ENCODE measurements around the gene CSF3. TPM values are rescaled to one million over a fixed set of nuclear protein-coding genes. Genes with fewer than 3 reads are reported as not detected.

Gene CSF3
- total RNA-seq: not detected in 2 replicates
- long read RNA-seq: 0 reads

- H3K9me3 Mint-ChIP-seq (ENCODE audit: unreplicated experiment): no peaks in the 10 kb centered on the region
- H3K36me3 Mint-ChIP-seq (ENCODE audit: unreplicated experiment): peaks cover 13% of the 10 kb centered on the region
- H3K27ac Mint-ChIP-seq (ENCODE audit: unreplicated experiment): no peak within 1 kb of the TSS
- peaks cover 13% of the 10 kb centered on the region for H3K4me1 Mint-ChIP-seq (ENCODE audit: unreplicated experiment)
- TF ChIP-seq CTCF (IDR thresholded peaks at IDR 0.05): no peak
- H3K27me3 Mint-ChIP-seq (ENCODE audit: unreplicated experiment): no peaks in the 10 kb centered on the region
- H3K4me3 Mint-ChIP-seq (ENCODE audit: unreplicated experiment): no peak within 1 kb of the TSS
- no peak for DNase-seq (ENCODE audit: extremely low spot score, unreplicated experiment)
These were observed at the start of gene CSF3 for GRCh38 chr17:40015005-40015997. Gene CSF3, plus strand, starts transcription at chr17:40015440. Its CDS starts 35 bp downstream, at chr17:40015475.

GRCh38 chr17:39966771-39967170 lies 48.5 kb upstream of the CSF3 start:
- TF ChIP-seq CTCF (IDR thresholded peaks at IDR 0.05): no peak
- Mint-ChIP-seq H3K4me3 (ENCODE audit: unreplicated experiment) (no peak overlapping the region), H3K9me3 (ENCODE audit: unreplicated experiment) (no peaks in the 10 kb centered on the region), H3K27ac (ENCODE audit: unreplicated experiment) (no peak overlapping the region), H3K27me3 (ENCODE audit: unreplicated experiment) (peaks cover 62% of the 10 kb centered on the region), H3K4me1 (ENCODE audit: unreplicated experiment) (no peaks in the 10 kb centered on the region), H3K36me3 (ENCODE audit: unreplicated experiment) (no peaks in the 10 kb centered on the region)
- no peak for DNase-seq (ENCODE audit: extremely low spot score, unreplicated experiment)

GRCh38 chr17:39968761-39969160 lies 46.5 kb upstream of the CSF3 start:
- Mint-ChIP-seq H3K27ac (ENCODE audit: unreplicated experiment) (no peak overlapping the region), H3K36me3 (ENCODE audit: unreplicated experiment) (no peaks in the 10 kb centered on the region), H3K9me3 (ENCODE audit: unreplicated experiment) (no peaks in the 10 kb centered on the region), H3K4me3 (ENCODE audit: unreplicated experiment) (no peak overlapping the region), H3K27me3 (ENCODE audit: unreplicated experiment) (peaks cover 73% of the 10 kb centered on the region), H3K4me1 (ENCODE audit: unreplicated experiment) (peaks cover 6% of the 10 kb centered on the region)
- no peak for DNase-seq (ENCODE audit: extremely low spot score, unreplicated experiment)
- no peak for TF ChIP-seq CTCF (IDR thresholded peaks at IDR 0.05)

- Mint-ChIP-seq H3K27ac (ENCODE audit: unreplicated experiment) (no peak overlapping the region), H3K36me3 (ENCODE audit: unreplicated experiment) (no peaks in the 10 kb centered on the region), H3K27me3 (ENCODE audit: unreplicated experiment) (peaks cover 75% of the 10 kb centered on the region), H3K4me3 (ENCODE audit: unreplicated experiment) (no peak overlapping the region), H3K4me1 (ENCODE audit: unreplicated experiment) (peaks cover 6% of the 10 kb centered on the region), H3K9me3 (ENCODE audit: unreplicated experiment) (no peaks in the 10 kb centered on the region)
- TF ChIP-seq CTCF (IDR thresholded peaks at IDR 0.05): no peak
- no peak for DNase-seq (ENCODE audit: extremely low spot score, unreplicated experiment)
These were observed 45.9 kb upstream of the CSF3 start for GRCh38 chr17:39969375-39969774.

- Mint-ChIP-seq H3K9me3 (ENCODE audit: unreplicated experiment) (no peaks in the 10 kb centered on the region), H3K27me3 (ENCODE audit: unreplicated experiment) (peaks cover 73% of the 10 kb centered on the region)
These were observed 45.0 kb upstream of the CSF3 start for GRCh38 chr17:39970157-39970692.

More at GRCh38 chr17:39970157-39970692, 45.0 kb upstream of the CSF3 start:
- H3K4me1 Mint-ChIP-seq (ENCODE audit: unreplicated experiment): peaks cover 6% of the 10 kb centered on the region
- no peak for TF ChIP-seq CTCF (IDR thresholded peaks at IDR 0.05)
- DNase-seq (ENCODE audit: extremely low spot score, unreplicated experiment): no peak
- no peaks in the 10 kb centered on the region for H3K36me3 Mint-ChIP-seq (ENCODE audit: unreplicated experiment)
- H3K4me3 Mint-ChIP-seq (ENCODE audit: unreplicated experiment): no peak overlapping the region
- H3K27ac Mint-ChIP-seq (ENCODE audit: unreplicated experiment): no peak overlapping the region
